Measurements from ENCODE around the gene SIGLEC12. TPM values are rescaled to one million over a fixed set of nuclear protein-coding genes. Genes with fewer than 3 reads are reported as not detected.

Gene SIGLEC12
- total and polyA plus RNA-seq, 2 donors (not counting 1 experiment from before 2014, with no cell fraction given), result not detected

- H3K9me3 ChIP-seq (ENCODE audit: control insufficient read depth, insufficient read depth, low read depth, low read length), result no peaks in the 10 kb centered on the region
- H3K4me2 ChIP-seq (ENCODE audit: extremely low read depth, insufficient read depth, low read length), result no peak overlapping the region
- TF ChIP-seq EZH2 (IDR thresholded peaks at IDR 0.05; ENCODE audit: low read length, missing control alignments) (no peak), CTCF (conservative IDR thresholded peaks at IDR 0.05 in 1 of 2, IDR thresholded peaks at IDR 0.05 in 1 of 2; ENCODE audit: low read depth in 1 of 2, low read length in 2 of 2) (no peak)
- no peak overlapping the region for H3K9ac ChIP-seq (ENCODE audit: insufficient read depth, low read length)
- H3K36me3 ChIP-seq (ENCODE audit: control insufficient read depth, insufficient read depth, low read length), result no peaks in the 10 kb centered on the region
- no peaks in the 10 kb centered on the region for H3K27me3 ChIP-seq (ENCODE audit: control insufficient read depth, insufficient read depth, low read length)
- H3K4me3 ChIP-seq (replicated peaks in 1 of 4; ENCODE audit: control extremely low read depth in 1 of 4, insufficient read depth in 1 of 4, low read depth in 3 of 4, low read length in 4 of 4), result no peak overlapping the region
- H4K20me1 ChIP-seq (ENCODE audit: control insufficient read depth, extremely low read depth, insufficient read depth, low read length), result no peaks in the 10 kb centered on the region
- H3K27ac ChIP-seq (ENCODE audit: insufficient read depth, low read length), result no peak overlapping the region
- no peak overlapping the region for H2AFZ ChIP-seq (ENCODE audit: low read length)
- H3K4me1 ChIP-seq (ENCODE audit: control insufficient read depth, extremely low read depth, insufficient read depth, low read length), result no peaks in the 10 kb centered on the region
- no peaks in the 10 kb centered on the region for H3K79me2 ChIP-seq (ENCODE audit: control insufficient read depth, insufficient read depth, low read length)
- DNase-seq (ENCODE audit: low read depth in 2 of 2), result no peak
These were observed 59.9 kb downstream of the SIGLEC12 start for GRCh38 chr19:51441410-51442390.

Other genes with a start within 250 kb of the SIGLEC12 start
- not detected in 2 replicates for gene IGLON5, start 190.2 kb downstream of the SIGLEC12 start, total RNA-seq
- gene IGLON5, start 190.2 kb downstream of the SIGLEC12 start, polyA plus RNA-seq, result not detected in 2 replicates
- gene VSIG10L, start 159.7 kb downstream of the SIGLEC12 start, total RNA-seq, result 0.26 and 0.33 TPM in 2 replicates
- 0.66 and 0.82 TPM in 2 replicates for gene VSIG10L, start 159.7 kb downstream of the SIGLEC12 start, polyA plus RNA-seq
- gene ETFB, start 135.4 kb downstream of the SIGLEC12 start, total RNA-seq, result 71.7 and 123 TPM in 2 replicates
- 84.4 and 101 TPM in 2 replicates for gene ETFB, start 135.4 kb downstream of the SIGLEC12 start, polyA plus RNA-seq
- not detected in 2 replicates for gene CLDND2, start 132.8 kb downstream of the SIGLEC12 start, total RNA-seq
- gene CLDND2, start 132.8 kb downstream of the SIGLEC12 start, polyA plus RNA-seq, result not detected in 2 replicates
- gene NKG7, start 129.1 kb downstream of the SIGLEC12 start, total RNA-seq, result not detected in 2 replicates
- gene NKG7, start 129.1 kb downstream of the SIGLEC12 start, polyA plus RNA-seq, result not detected in 2 replicates
- gene LIM2, start 113.8 kb downstream of the SIGLEC12 start, total RNA-seq, result not detected in 2 replicates
- gene LIM2, start 113.8 kb downstream of the SIGLEC12 start, polyA plus RNA-seq, result not detected in 2 replicates
- gene C19orf84, start 111.2 kb downstream of the SIGLEC12 start, total RNA-seq, result not detected in 2 replicates
- gene C19orf84, start 111.2 kb downstream of the SIGLEC12 start, polyA plus RNA-seq, result not detected in 2 replicates
- gene SIGLEC10, start 84.2 kb downstream of the SIGLEC12 start, total RNA-seq, result not detected in 2 replicates
- not detected in 2 replicates for gene SIGLEC10, start 84.2 kb downstream of the SIGLEC12 start, polyA plus RNA-seq
- gene SIGLEC8, start 43.3 kb downstream of the SIGLEC12 start, total RNA-seq, result not detected in 2 replicates
- not detected in 2 replicates for gene SIGLEC8, start 43.3 kb downstream of the SIGLEC12 start, polyA plus RNA-seq
- not detected in 2 replicates for gene CEACAM18, start 23.3 kb downstream of the SIGLEC12 start, total RNA-seq
- not detected in 2 replicates for gene CEACAM18, start 23.3 kb downstream of the SIGLEC12 start, polyA plus RNA-seq
- not detected in 2 replicates for gene SIGLEC6, start 29.9 kb upstream of the SIGLEC12 start, total RNA-seq
- gene SIGLEC6, start 29.9 kb upstream of the SIGLEC12 start, polyA plus RNA-seq, result not detected in 2 replicates
- 4.1 and 5.0 TPM in 2 replicates for gene ZNF175, start 69.5 kb upstream of the SIGLEC12 start, total RNA-seq
- gene ZNF175, start 69.5 kb upstream of the SIGLEC12 start, polyA plus RNA-seq, result 4.7 and 7.6 TPM in 2 replicates
- gene SIGLEC5, start 128.6 kb upstream of the SIGLEC12 start, total RNA-seq, result not detected in 2 replicates
- gene SIGLEC5, start 128.6 kb upstream of the SIGLEC12 start, polyA plus RNA-seq, result not detected in 2 replicates
- not detected in 2 replicates for gene SIGLEC14, start 145.0 kb upstream of the SIGLEC12 start, total RNA-seq
- not detected in 2 replicates for gene SIGLEC14, start 145.0 kb upstream of the SIGLEC12 start, polyA plus RNA-seq
- 5.1 and 8.6 TPM in 2 replicates for gene SPACA6, start 191.5 kb upstream of the SIGLEC12 start, total RNA-seq
- gene SPACA6, start 191.5 kb upstream of the SIGLEC12 start, polyA plus RNA-seq, result 2.8 and 5.5 TPM in 2 replicates
- not detected in 2 replicates for gene HAS1, start 222.2 kb upstream of the SIGLEC12 start, total RNA-seq
- gene HAS1, start 222.2 kb upstream of the SIGLEC12 start, polyA plus RNA-seq, result not detected in 2 replicates

Data from fibroblast of lung (primary cell).